ENCODE results near the gene KLK15. TPM values are rescaled to one million over a fixed set of nuclear protein-coding genes. Genes with fewer than 3 reads are reported as not detected.

Gene KLK15
- total and polyA plus RNA-seq, 2 of the 13 experiments (the other 11 are each of a cell fraction or from before 2014, with no cell fraction given): not detected

DNA sequence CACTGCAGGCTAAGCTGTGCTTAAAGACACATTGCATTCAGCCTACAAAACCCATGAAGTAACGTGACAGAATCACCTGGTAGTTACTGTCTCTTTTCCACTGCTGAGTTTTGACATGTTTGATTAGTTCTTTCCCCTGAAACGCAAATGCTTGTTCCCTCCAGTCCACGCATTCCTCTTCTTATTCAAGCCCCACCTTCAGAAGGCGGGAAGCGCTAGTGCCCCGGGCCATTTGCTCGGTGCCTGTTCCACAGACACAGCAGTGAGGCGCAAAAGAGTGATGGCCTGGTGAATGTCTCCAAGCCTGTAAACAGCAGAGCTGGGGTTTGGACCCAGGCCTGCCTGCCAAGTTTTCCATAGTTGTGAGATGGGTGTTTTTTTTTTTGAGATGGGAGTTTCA, 32.3 kb downstream of the KLK15 start:
- CTCF ChIA-PET (ENCODE audit: low intra/inter-chr PET ratio, low total read pairs): no interaction called here
- intact Hi-C loops (cut with micrococcal nuclease; ENCODE audit: unreplicated experiment) (no loop called here), in situ Hi-C loops (cut with HindIII; ENCODE audit: extremely low pct_ligation_motif_present, low pct_unique_long_range_greater_than_20kb) (no loop called here)
- TSS peak; percentile 30 for BruUV-seq (replicated peaks)
- TF ChIP-seq, protein P1, sequence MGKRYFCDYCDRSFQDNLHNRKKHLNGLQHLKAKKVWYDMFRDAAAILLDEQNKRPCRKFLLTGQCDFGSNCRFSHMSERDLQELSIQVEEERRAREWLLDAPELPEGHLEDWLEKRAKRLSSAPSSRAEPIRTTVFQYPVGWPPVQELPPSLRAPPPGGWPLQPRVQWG (CRISPR knock-in tag; IDR thresholded peaks at IDR 0.05; ENCODE audit: borderline replicate concordance, low read depth): no peak
- TF ChIP-seq, protein P2, sequence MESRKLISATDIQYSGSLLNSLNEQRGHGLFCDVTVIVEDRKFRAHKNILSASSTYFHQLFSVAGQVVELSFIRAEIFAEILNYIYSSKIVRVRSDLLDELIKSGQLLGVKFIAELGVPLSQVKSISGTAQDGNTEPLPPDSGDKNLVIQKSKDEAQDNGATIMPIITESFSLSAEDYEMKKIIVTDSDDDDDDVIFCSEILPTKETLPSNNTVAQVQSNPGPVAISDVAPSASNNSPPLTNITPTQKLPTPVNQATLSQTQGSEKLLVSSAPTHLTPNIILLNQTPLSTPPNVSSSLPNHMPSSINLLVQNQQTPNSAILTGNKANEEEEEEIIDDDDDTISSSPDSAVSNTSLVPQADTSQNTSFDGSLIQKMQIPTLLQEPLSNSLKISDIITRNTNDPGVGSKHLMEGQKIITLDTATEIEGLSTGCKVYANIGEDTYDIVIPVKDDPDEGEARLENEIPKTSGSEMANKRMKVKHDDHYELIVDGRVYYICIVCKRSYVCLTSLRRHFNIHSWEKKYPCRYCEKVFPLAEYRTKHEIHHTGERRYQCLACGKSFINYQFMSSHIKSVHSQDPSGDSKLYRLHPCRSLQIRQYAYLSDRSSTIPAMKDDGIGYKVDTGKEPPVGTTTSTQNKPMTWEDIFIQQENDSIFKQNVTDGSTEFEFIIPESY (CRISPR knock-in tag; IDR thresholded peaks at IDR 0.05): peak; percentile 77
- H3K9ac ChIP-seq (ENCODE audit: insufficient read depth, low read depth, low read length): no peak overlapping the region
- H4K20me1 ChIP-seq (ENCODE audit: insufficient read depth, low read length): peaks cover 45% of the 10 kb centered on the region
- ATAC-seq (no peak), FAIRE-seq (no peak), DNase-seq (ENCODE audit: low spot score) (no peak)
- peaks cover 38% of the 10 kb centered on the region for H3K4me1 ChIP-seq (ENCODE audit: insufficient read depth, low read length)
- H3K9me3 ChIP-seq (ENCODE audit: low read length): no peaks in the 10 kb centered on the region
- H2AFZ ChIP-seq (ENCODE audit: low read length): no peak overlapping the region
- no peaks in the 10 kb centered on the region; a peak in 1 of 5 replicates for H3K27me3 ChIP-seq (ENCODE audit: control insufficient read depth in 1 of 2, insufficient read depth in 2 of 2, low read length in 2 of 2)
- peaks cover 26 to 47% of the 10 kb centered on the region in 2 experiments for H3K36me3 ChIP-seq (replicated peaks in 1 of 2; ENCODE audit: control insufficient read depth in 1 of 2, insufficient read depth in 2 of 2, low read length in 2 of 2)
- H3K79me2 ChIP-seq (ENCODE audit: insufficient read depth, low read length): peaks cover 38% of the 10 kb centered on the region
- POLR2A ChIA-PET: interaction anchor here (0.7 kb wide), 2 partner anchors 12 to 23 kb away, joined by 3 read pairs; no protein-coding TSS in a partner anchor
- no peak overlapping the region for H3K27ac ChIP-seq (ENCODE audit: extremely low read length, insufficient read depth, low read length)
- no peak overlapping the region for H3K4me2 ChIP-seq (ENCODE audit: low read depth, low read length)
- H3K4me3 ChIP-seq (replicated peaks in 1 of 3; ENCODE audit: insufficient read depth in 1 of 3, low read depth in 2 of 3, low read length in 3 of 3): no peak overlapping the region; a peak in 1 of 6 replicates
- 91% methylated on average over 8 of the region's 8 CpGs for WGBS (ENCODE audit: low lambda C conversion rate)

DNA sequence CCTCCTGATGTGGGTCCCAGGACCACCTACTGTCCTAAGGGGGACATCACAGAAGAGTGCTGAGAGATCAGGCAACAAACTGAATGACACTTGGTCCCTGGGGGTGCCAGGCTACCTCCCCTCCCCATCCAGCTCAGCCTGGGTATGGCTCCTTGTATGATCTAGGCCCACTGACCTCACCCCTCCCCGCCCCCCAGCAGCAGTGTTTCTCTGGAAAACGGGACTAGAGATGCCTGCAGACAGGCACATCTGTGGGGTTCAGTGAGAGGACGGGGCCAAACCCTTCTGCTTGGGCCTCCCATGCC, 33.9 kb downstream of the KLK15 start:
- ATAC-seq: no peak
- in situ Hi-C loops (cut with HindIII; ENCODE audit: extremely low pct_ligation_motif_present, low pct_unique_long_range_greater_than_20kb) (loop anchor here (25.0 kb wide), 1 partner anchor 437 kb away; the partner anchor contains the start of gene NAPSA), intact Hi-C loops (cut with micrococcal nuclease; ENCODE audit: unreplicated experiment) (no loop called here)
- POLR2A ChIA-PET: no interaction called here
- H3K79me2 ChIP-seq (ENCODE audit: insufficient read depth, low read length): peaks cover 38% of the 10 kb centered on the region
- H3K9me3 ChIP-seq (ENCODE audit: low read length): no peaks in the 10 kb centered on the region
- no peak for DNase-seq (ENCODE audit: low spot score)
- peaks cover 49% of the 10 kb centered on the region for H4K20me1 ChIP-seq (ENCODE audit: insufficient read depth, low read length)
- H3K27me3 ChIP-seq (ENCODE audit: control insufficient read depth in 1 of 2, insufficient read depth in 2 of 2, low read length in 2 of 2): no peaks in the 10 kb centered on the region; a peak in 1 of 5 replicates
- TF ChIP-seq RBM22 (optimal IDR thresholded peaks at IDR 0.05; ENCODE audit: low read length): peak; percentile 73
- TF ChIP-seq, protein P3, sequence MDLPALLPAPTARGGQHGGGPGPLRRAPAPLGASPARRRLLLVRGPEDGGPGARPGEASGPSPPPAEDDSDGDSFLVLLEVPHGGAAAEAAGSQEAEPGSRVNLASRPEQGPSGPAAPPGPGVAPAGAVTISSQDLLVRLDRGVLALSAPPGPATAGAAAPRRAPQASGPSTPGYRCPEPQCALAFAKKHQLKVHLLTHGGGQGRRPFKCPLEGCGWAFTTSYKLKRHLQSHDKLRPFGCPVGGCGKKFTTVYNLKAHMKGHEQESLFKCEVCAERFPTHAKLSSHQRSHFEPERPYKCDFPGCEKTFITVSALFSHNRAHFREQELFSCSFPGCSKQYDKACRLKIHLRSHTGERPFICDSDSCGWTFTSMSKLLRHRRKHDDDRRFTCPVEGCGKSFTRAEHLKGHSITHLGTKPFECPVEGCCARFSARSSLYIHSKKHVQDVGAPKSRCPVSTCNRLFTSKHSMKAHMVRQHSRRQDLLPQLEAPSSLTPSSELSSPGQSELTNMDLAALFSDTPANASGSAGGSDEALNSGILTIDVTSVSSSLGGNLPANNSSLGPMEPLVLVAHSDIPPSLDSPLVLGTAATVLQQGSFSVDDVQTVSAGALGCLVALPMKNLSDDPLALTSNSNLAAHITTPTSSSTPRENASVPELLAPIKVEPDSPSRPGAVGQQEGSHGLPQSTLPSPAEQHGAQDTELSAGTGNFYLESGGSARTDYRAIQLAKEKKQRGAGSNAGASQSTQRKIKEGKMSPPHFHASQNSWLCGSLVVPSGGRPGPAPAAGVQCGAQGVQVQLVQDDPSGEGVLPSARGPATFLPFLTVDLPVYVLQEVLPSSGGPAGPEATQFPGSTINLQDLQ (CRISPR knock-in tag; IDR thresholded peaks at IDR 0.05): no peak
- no peak for FAIRE-seq
- H3K4me1 ChIP-seq (ENCODE audit: insufficient read depth, low read length): peaks cover 33% of the 10 kb centered on the region
- no peak overlapping the region for H3K9ac ChIP-seq (ENCODE audit: insufficient read depth, low read depth, low read length)
- H3K4me2 ChIP-seq (ENCODE audit: low read depth, low read length): no peak overlapping the region
- CTCF ChIA-PET (ENCODE audit: low intra/inter-chr PET ratio, low total read pairs): no interaction called here
- H3K4me3 ChIP-seq (replicated peaks in 1 of 3; ENCODE audit: insufficient read depth in 1 of 3, low read depth in 2 of 3, low read length in 3 of 3): no peak overlapping the region
- no TSS peak for BruUV-seq (replicated peaks)
- no peak overlapping the region for H2AFZ ChIP-seq (ENCODE audit: low read length)
- H3K36me3 ChIP-seq (replicated peaks in 1 of 2; ENCODE audit: control insufficient read depth in 1 of 2, insufficient read depth in 2 of 2, low read length in 2 of 2): peaks cover 26 to 47% of the 10 kb centered on the region in 2 experiments
- H3K27ac ChIP-seq (ENCODE audit: extremely low read length, insufficient read depth, low read length): no peak overlapping the region
- 90% methylated on average over 2 of the region's 3 CpGs for WGBS (ENCODE audit: low lambda C conversion rate)
